CD4-positive, alpha-beta T cell (primary cell): ENCODE measurements around the gene TTLL10. TPM values are rescaled to one million over a fixed set of nuclear protein-coding genes. Genes with fewer than 3 reads are reported as not detected.

Experiments
- ATAC-seq: fragments of 200-7000 bp; cut with Tn5 transposase; one replicate; pipeline ENCODE4 v1.10.0; 2022; ENCODE audit warnings: mild to moderate bottlenecking; ENCODE audit not compliant: poor library complexity
- CTCF ChIA-PET: fragments of 350-600 bp; sonication (Branson Sonifier 250); formaldehyde crosslinking; loops from one replicate; lab custom pipeline; 2021; ENCODE audit warnings: antibody characterized with exemption, inconsistent platforms; lab: Charles Lee
- POLR2A ChIA-PET: fragments of 350-600 bp; sonication (Branson Sonifier 250); formaldehyde crosslinking; loops from one replicate; lab custom pipeline; 2021; ENCODE audit warnings: antibody characterized with exemption, inconsistent platforms; lab: Charles Lee
- DNase-seq, 14 experiments: peaks; one replicate each; pipeline ENCODE4 v3.0.0-alpha.2; 2013 to 2020; ENCODE audit warnings: mixed read lengths in 2 of 14
- H3K27ac ChIP-seq, 2 donors: one replicate each; pipeline versions ENCODE4 v1.5.1 to v1.7.0; 2013; ENCODE audit warnings: low read length in 2 of 2, low read depth in 1 of 2, mild to moderate bottlenecking in 1 of 2
- H3K27me3 ChIP-seq, 2 experiments: 1 replicate in 1 of 2; 2 replicates in 1 of 2; pipeline versions ENCODE4 v1.6.1 to v1.7.0; 2013; ENCODE audit warnings: low read length in 2 of 2, control low read depth in 1 of 2, mild to moderate bottlenecking in 1 of 2, moderate library complexity in 1 of 2; ENCODE audit not compliant: insufficient read depth in 2 of 2, control insufficient read depth in 1 of 2
- H3K36me3 ChIP-seq: one replicate; pipeline ENCODE4 v1.6.1; 2013; ENCODE audit warnings: low read length, control low read depth; ENCODE audit not compliant: insufficient read depth
- H3K4me1 ChIP-seq: one replicate; pipeline ENCODE4 v1.6.1; 2013; ENCODE audit warnings: low read length, control low read depth; ENCODE audit not compliant: insufficient read depth
- H3K4me3 ChIP-seq: one replicate; pipeline ENCODE4 v1.5.1; 2013; ENCODE audit warnings: mild to moderate bottlenecking, low read length, moderate library complexity
- H3K9me3 ChIP-seq, 2 experiments: 1 replicate in 1 of 2; 2 replicates in 1 of 2; pipeline versions ENCODE4 v1.6.1 to v1.7.0; 2013; ENCODE audit warnings: low read length in 2 of 2, mild to moderate bottlenecking in 2 of 2, control low read depth in 1 of 2, moderate library complexity in 1 of 2; ENCODE audit not compliant: control insufficient read depth in 1 of 2, insufficient read depth in 1 of 2
- H3K27ac Mint-ChIP-seq: one replicate; pipeline ENCODE4 v1.8.0; 2020; ENCODE audit warnings: mixed read lengths
- H3K27me3 Mint-ChIP-seq: one replicate; pipeline ENCODE4 v1.8.0; 2021; ENCODE audit warnings: mixed read lengths
- H3K36me3 Mint-ChIP-seq: one replicate; pipeline ENCODE4 v1.8.0; 2021; ENCODE audit warnings: low read depth, mixed read lengths
- H3K4me1 Mint-ChIP-seq: one replicate; pipeline ENCODE4 v1.8.0; 2021; ENCODE audit warnings: low read depth, mixed read lengths
- H3K4me3 Mint-ChIP-seq: one replicate; pipeline ENCODE4 v1.8.0; 2020; ENCODE audit warnings: mild to moderate bottlenecking, mixed read lengths
- H3K9me3 Mint-ChIP-seq: one replicate; pipeline ENCODE4 v1.8.0; 2020; ENCODE audit warnings: mixed read lengths
- intact Hi-C, 2 experiments: fragments of 100-400 bp; cut with DNase I in 1 of 2; cut with micrococcal nuclease in 1 of 2; formaldehyde crosslinking; loops; one replicate each; pipeline versions ENCODE4 v1.15.1 to v1.9.0; 2023 to 2025; cut with DNase I, micrococcal nuclease
- total RNA-seq, 174 experiments: library from RNA in 2 of 174; stranded (reverse) in 2 of 174; gene quantifications; one replicate each; pipeline ENCODE4 v1.2.3 and lab custom pipeline; 2021 to 2026
- TF ChIP-seq, protein P1 (sequence below): fragments of 200-600 bp; IDR thresholded peaks from one replicate; pipeline ENCODE4 v1.8.0; 2022; ENCODE audit warnings: antibody characterized with exemption, mild to moderate bottlenecking

Gene TTLL10
- total RNA-seq, 2 experiments from 2014 or later: 0.11 to 0.59 TPM

DNA sequence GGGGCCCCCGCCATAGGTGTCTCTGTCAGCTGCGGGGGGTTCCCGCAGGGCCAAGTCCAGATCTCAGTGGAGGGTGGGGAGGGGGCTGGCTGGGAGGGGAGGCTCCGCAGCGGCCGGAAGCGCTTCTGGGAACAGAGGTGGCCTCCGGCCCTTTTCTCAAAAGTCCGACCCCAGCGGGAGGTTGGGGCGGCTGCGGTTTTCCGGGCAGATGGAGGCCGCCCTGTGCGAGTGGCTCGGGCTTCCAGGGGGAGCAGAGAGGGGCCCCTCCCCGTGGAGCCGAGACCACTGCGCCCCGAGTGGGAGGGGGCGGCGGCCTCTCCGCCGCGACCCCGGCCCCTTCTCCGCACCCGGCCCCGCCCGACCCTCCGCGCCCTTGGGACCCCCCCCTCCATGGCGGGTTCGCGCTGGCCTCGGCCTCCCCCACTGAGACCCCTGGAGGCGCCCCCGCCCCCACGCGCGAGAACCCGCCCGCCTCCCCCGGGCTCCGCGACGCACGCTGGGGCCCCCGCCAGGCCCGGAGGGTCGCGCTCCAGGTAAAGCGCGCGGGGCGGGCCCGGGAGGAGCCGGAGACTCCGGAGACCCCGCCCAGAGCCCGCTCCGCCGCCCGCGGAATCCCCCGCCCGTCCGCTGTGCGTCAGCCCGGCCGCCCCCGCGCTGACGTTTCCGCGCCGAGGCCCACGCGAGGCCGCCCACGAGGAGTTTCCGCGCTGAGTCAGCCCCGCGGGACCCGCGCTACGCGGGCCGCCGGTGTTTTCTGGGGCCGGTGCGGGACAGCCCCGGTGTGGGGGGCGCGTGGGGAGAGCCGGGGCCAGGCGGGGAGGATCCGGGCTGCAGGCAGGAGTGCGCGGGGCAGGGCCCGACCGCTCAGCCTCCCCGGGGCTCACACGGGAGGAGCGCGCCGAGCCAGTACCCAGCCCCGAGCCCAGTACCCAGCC lies 27.5 kb downstream of the TTLL10 start:
- intact Hi-C loops: no loop called here
- peak overlapping the region; percentile 42 for H3K4me3 ChIP-seq
- H3K9me3 Mint-ChIP-seq: no peaks in the 10 kb centered on the region
- H3K27ac ChIP-seq: peak overlapping the region; percentile 21 to 55
- H3K36me3 ChIP-seq: no peaks in the 10 kb centered on the region
- no peaks in the 10 kb centered on the region for H3K36me3 Mint-ChIP-seq
- ATAC-seq (peak; percentile 87), DNase-seq (peak; percentile 68 to 97 (median 80))
- TF ChIP-seq, protein P1, sequence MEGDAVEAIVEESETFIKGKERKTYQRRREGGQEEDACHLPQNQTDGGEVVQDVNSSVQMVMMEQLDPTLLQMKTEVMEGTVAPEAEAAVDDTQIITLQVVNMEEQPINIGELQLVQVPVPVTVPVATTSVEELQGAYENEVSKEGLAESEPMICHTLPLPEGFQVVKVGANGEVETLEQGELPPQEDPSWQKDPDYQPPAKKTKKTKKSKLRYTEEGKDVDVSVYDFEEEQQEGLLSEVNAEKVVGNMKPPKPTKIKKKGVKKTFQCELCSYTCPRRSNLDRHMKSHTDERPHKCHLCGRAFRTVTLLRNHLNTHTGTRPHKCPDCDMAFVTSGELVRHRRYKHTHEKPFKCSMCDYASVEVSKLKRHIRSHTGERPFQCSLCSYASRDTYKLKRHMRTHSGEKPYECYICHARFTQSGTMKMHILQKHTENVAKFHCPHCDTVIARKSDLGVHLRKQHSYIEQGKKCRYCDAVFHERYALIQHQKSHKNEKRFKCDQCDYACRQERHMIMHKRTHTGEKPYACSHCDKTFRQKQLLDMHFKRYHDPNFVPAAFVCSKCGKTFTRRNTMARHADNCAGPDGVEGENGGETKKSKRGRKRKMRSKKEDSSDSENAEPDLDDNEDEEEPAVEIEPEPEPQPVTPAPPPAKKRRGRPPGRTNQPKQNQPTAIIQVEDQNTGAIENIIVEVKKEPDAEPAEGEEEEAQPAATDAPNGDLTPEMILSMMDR: no peak
- H3K27me3 ChIP-seq: no peaks in the 10 kb centered on the region
- H3K9me3 ChIP-seq: peaks cover 0 to 4% of the 10 kb centered on the region in 2 experiments
- peak overlapping the region; percentile 58 for H3K27ac Mint-ChIP-seq
- H3K4me1 Mint-ChIP-seq: peaks cover 3% of the 10 kb centered on the region
- peaks cover 30% of the 10 kb centered on the region for H3K4me1 ChIP-seq
- POLR2A ChIA-PET: interaction anchor here (0.6 kb wide), 1 partner anchor 63 kb away, joined by 3 read pairs; no protein-coding TSS in a partner anchor
- CTCF ChIA-PET: no interaction called here
- H3K4me3 Mint-ChIP-seq: no peak overlapping the region
- no peaks in the 10 kb centered on the region for H3K27me3 Mint-ChIP-seq

DNA sequence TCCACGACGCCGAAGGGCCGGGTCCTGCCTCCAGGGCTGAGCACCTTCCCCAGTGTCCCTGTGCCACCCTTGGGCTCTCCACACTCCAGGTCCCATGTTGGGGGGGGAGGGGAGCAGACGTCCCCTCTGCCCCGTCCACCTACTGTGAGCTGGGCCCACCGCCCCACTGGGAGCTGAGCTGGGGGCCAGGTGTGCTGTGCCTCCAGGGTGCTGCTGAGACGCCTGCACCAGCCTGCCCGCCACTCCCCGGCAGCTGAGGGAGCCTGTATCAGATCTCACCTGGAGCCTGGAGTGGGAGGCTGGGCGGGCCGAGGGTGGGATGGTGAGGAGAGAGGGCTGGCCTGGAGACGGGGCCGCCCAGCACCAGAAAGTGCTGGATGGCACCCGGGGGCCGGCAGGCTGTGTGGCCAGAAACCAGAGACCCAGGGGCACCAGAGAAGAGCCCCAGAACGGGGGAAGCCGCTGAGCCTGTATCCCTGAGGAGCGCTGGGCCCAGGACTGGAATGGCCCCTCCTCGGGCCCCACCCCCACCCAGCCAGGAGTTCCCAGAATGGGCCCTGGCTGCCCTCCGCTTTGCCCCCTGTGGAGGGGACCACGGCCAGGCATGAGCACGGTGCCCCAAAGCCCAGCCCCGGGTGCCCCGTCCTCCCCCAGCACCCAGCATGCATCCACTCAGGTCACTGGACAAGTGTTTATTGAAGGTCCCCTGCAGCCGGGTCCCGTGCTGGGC lies 29.3 kb downstream of the TTLL10 start:
- Histone ChIP-seq H3K4me3 (no peak overlapping the region), H3K27me3 (no peaks in the 10 kb centered on the region), H3K9me3 (no peaks in the 10 kb centered on the region), H3K36me3 (no peaks in the 10 kb centered on the region), H3K4me1 (peaks cover 48% of the 10 kb centered on the region), H3K27ac (no peak overlapping the region)
- ATAC-seq: no peak
- CTCF ChIA-PET: no interaction called here
- Mint-ChIP-seq H3K4me1 (peaks cover 6% of the 10 kb centered on the region), H3K27ac (no peak overlapping the region), H3K9me3 (no peaks in the 10 kb centered on the region), H3K4me3 (no peak overlapping the region), H3K27me3 (no peaks in the 10 kb centered on the region), H3K36me3 (no peaks in the 10 kb centered on the region)
- POLR2A ChIA-PET: no interaction called here
- DNase-seq: peak in 4 of 14 experiments; percentile 2 to 43 (median 4)
- TF ChIP-seq, protein P1: no peak
- intact Hi-C loops: no loop called here

DNA sequence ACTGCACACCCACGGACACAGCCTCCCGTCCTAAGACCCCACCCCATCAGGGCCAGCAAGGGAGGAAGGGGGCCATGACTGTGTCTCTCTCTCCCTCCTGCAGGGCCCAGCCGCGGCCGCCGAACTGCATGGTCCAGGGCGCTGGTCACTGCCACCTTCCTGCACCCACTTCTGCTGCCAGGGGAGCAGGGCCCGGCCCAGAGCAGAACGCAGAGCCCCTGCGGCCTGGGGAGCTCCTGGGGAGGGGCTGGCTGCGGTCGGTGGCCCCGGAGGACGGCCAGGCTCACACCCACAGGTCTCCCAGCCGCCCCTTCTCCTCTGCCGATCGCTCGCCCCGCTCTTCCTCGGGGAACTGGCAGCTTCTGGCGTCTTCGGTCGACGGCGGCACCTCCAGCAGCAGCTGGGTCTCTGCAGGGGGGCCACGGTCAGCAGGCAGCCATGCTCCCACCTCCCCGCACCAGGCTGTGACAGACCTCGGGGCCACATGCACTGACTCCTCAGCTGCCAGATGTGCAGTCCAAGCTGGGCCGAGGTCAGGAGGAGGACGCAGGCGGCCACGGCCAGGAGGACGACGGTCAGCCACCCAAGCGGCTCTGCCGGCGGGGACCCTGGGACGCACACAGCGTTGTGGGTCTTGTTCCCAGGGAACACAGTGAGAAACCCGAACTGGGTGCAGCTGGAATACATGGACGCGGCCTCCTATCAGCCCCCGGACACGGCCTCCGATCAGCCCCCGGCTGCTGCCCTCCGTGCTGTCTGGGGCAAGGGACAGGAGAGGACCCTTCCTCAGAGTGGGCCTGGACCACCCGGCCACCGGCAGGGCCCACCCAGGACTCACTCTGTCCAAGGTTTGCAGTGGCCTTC lies 30.1 kb downstream of the TTLL10 start:
- no peak overlapping the region for H3K4me3 Mint-ChIP-seq
- Histone ChIP-seq H3K9me3 (no peaks in the 10 kb centered on the region), H3K36me3 (no peaks in the 10 kb centered on the region), H3K27ac (no peak overlapping the region), H3K4me3 (no peak overlapping the region), H3K4me1 (peaks cover 56% of the 10 kb centered on the region), H3K27me3 (no peaks in the 10 kb centered on the region)
- DNase-seq (peak in 5 of 14 experiments; percentile 1 to 40 (median 2)), ATAC-seq (no peak)
- no peaks in the 10 kb centered on the region for H3K36me3 Mint-ChIP-seq
- H3K4me1 Mint-ChIP-seq: peaks cover 13% of the 10 kb centered on the region
- ChIA-PET POLR2A (no interaction called here), CTCF (no interaction called here)
- H3K27me3 Mint-ChIP-seq: no peaks in the 10 kb centered on the region
- TF ChIP-seq, protein P1: no peak
- no peaks in the 10 kb centered on the region for H3K9me3 Mint-ChIP-seq
- H3K27ac Mint-ChIP-seq: no peak overlapping the region
- intact Hi-C loops: no loop called here
